ENCODE results near the gene TAF4B.

DNA sequence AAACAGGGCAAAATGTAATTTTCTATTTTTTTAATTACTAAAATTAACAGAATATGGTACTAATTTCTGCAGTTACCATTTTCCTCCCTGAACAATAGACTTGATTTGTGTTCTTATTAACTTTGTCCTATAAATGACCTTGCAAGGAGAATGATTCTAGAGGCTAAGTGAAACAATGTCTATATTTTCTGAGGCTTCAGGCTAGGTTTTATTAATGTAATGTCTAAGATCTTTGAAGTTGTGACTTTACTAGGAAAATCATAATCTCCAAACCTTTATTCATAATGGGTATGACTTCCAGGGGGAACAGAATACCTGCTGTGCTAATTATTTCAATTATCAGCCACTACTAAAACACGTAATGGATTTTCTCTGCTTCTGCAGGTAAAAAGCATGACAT lies 94.4 kb downstream of the TAF4B start:
- TF ChIP-seq, protein P1, sequence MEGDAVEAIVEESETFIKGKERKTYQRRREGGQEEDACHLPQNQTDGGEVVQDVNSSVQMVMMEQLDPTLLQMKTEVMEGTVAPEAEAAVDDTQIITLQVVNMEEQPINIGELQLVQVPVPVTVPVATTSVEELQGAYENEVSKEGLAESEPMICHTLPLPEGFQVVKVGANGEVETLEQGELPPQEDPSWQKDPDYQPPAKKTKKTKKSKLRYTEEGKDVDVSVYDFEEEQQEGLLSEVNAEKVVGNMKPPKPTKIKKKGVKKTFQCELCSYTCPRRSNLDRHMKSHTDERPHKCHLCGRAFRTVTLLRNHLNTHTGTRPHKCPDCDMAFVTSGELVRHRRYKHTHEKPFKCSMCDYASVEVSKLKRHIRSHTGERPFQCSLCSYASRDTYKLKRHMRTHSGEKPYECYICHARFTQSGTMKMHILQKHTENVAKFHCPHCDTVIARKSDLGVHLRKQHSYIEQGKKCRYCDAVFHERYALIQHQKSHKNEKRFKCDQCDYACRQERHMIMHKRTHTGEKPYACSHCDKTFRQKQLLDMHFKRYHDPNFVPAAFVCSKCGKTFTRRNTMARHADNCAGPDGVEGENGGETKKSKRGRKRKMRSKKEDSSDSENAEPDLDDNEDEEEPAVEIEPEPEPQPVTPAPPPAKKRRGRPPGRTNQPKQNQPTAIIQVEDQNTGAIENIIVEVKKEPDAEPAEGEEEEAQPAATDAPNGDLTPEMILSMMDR (IDR thresholded peaks at IDR 0.05 in 8 of 11, conservative IDR thresholded peaks at IDR 0.05 in 3 of 11): no peak
- no peak for TF ChIP-seq POLR2AphosphoS5 (IDR thresholded peaks at IDR 0.05)
